NB4 (cell line): ENCODE measurements around the gene NECAB2.
"Not testable (repeated sequence)": the region's sequence is repeated elsewhere in the genome, so short reads cannot be mapped to it uniquely, and the experiment has no call there.

Source experiments
- DNase-seq: peaks from one replicate; pipeline ENCODE4 v3.0.0; 2010; ENCODE audit warnings: low read depth
- H3K4me3 ChIP-seq: one replicate; pipeline ENCODE4 v1.5.1; 2011; ENCODE audit warnings: mild to moderate bottlenecking, low read depth, low read length, moderate library complexity
- CTCF ChIP-seq: IDR thresholded peaks from one replicate; pipeline ENCODE4 v1.5.1; 2012; ENCODE audit warnings: low read depth, low read length
- MAX ChIP-seq: IDR thresholded peaks from 2 replicates; pipeline ENCODE4 v1.6.1; 2011; ENCODE audit warnings: low read depth, low read length
- MYC ChIP-seq: IDR thresholded peaks from 2 replicates; pipeline ENCODE4 v1.6.1; 2011; ENCODE audit warnings: low read depth, low read length
- POLR2A ChIP-seq: IDR thresholded peaks from 2 replicates; pipeline ENCODE4 v1.6.1; 2011; ENCODE audit warnings: mild to moderate bottlenecking; ENCODE audit not compliant: insufficient read length; ENCODE audit errors: extremely low read depth

The NECAB2 gene

GRCh38 chr16:83939266-83939855 lies 28.7 kb upstream of the NECAB2 start:
- H3K4me3 ChIP-seq = no peak overlapping the region
- DNase-seq = no peak
- TF ChIP-seq CTCF = no peak
- no peak for TF ChIP-seq MYC
- no peak for TF ChIP-seq POLR2A
- no peak for TF ChIP-seq MAX

GRCh38 chr16:83940119-83940518 lies 27.9 kb upstream of the NECAB2 start:
- no peak for TF ChIP-seq MYC
- no peak for TF ChIP-seq MAX
- TF ChIP-seq CTCF = no peak
- TF ChIP-seq POLR2A = no peak
- DNase-seq = no peak
- H3K4me3 ChIP-seq = no peak overlapping the region

- DNase-seq = no peak
- TF ChIP-seq POLR2A (no peak), MAX (no peak), MYC (no peak), CTCF (no peak)
- H3K4me3 ChIP-seq = no peak overlapping the region
Observed at GRCh38 chr16:83940630-83941378, 27.2 kb upstream of the NECAB2 start.

- DNase-seq, H3K4me3 ChIP-seq: not testable (repeated sequence)
Observed at GRCh38 chr16:83941546-83941945, 26.5 kb upstream of the NECAB2 start.

GRCh38 chr16:83942074-83942473 lies 26.0 kb upstream of the NECAB2 start:
- H3K4me3 ChIP-seq = no peak overlapping the region
- no peak for DNase-seq
- TF ChIP-seq MYC = no peak
- TF ChIP-seq POLR2A = no peak
- no peak for TF ChIP-seq MAX
- no peak for TF ChIP-seq CTCF

- TF ChIP-seq POLR2A (no peak), MYC (no peak), CTCF (no peak), MAX (no peak)
- H3K4me3 ChIP-seq = no peak overlapping the region
- no peak for DNase-seq
Observed at GRCh38 chr16:83942815-83943515, 25.1 kb upstream of the NECAB2 start.
